ENCODE results near the gene FXR1. TPM values are rescaled to one million over a fixed set of nuclear protein-coding genes. Genes with fewer than 3 reads are reported as not detected.
"Not testable (repeated sequence)": the region's sequence is repeated elsewhere in the genome, so short reads cannot be mapped to it uniquely, and the experiment has no call there.

The FXR1 gene
- polyA plus RNA-seq, 2 donors, result 32.8 to 41.9 TPM

DNA sequence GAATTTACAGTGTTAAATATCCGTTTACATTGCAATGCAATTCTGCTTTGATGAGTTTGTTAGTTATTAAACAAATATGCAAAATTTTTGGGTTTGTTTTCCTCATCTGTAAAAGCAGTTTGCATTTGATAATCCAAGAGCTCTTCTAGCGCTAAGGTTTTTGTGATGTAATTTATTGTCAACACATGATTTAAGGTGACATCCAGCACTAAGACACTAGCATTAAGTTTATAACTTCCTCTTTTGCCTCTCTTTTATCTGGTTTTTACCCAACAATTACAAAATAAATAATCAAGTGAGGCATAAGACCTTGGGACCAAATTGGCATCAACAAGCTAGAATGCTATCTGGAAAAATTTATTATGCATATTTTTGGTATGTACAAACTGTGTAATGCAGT is 78.0 kb downstream of the FXR1 start:
- Histone ChIP-seq H3K36me3 (ENCODE audit: control insufficient read depth in 2 of 2, insufficient read depth in 2 of 2, low read length in 1 of 2) (no peaks in the 10 kb centered on the region), H3K4me3 (ENCODE audit: low read depth in 1 of 2, low read length in 2 of 2) (peak overlapping the region in 1 of 2 donors; percentile 80), H3K27me3 (ENCODE audit: control insufficient read depth in 1 of 2, insufficient read depth in 2 of 2, low read length in 2 of 2) (no peaks in the 10 kb centered on the region), H3K9me3 (ENCODE audit: control insufficient read depth in 2 of 2, insufficient read depth in 1 of 2, low read depth in 1 of 2, low read length in 1 of 2) (no peaks in the 10 kb centered on the region), H3K27ac (ENCODE audit: low read depth in 2 of 2, low read length in 1 of 2) (no peak overlapping the region), H3K4me1 (ENCODE audit: control insufficient read depth in 2 of 2, insufficient read depth in 2 of 2, low read length in 1 of 2) (no peaks in the 10 kb centered on the region)
- 20 to 21% methylated on average over 2 of the region's 2 CpGs for WGBS, 2 donors

DNA sequence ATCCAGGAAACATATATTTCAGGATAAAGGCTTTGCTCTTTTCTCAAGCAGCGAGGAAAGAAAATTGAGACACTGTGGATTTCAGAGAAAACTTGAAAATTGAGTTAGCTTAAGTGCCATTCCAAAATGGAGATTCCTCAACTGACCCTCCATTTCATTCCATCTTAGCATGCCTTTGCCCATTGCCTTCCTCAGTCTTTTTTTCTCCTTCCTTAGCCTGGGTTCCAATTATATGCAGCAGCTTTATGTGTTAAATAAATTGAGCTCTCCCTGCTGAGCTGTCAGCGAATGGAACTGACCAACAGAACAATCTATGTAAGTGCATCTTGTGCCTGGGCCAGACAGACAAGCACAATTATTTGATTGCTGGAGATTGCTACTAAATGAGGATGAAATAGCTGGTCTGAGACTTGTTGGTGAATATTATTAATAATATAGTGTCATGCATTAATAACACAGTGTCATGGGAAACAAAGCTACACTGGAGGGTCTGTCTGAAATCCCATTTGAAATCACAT is 84.0 kb downstream of the FXR1 start:
- Histone ChIP-seq H3K36me3 (ENCODE audit: control insufficient read depth in 2 of 2, insufficient read depth in 2 of 2, low read length in 1 of 2) (no peaks in the 10 kb centered on the region), H3K27ac (ENCODE audit: low read depth in 2 of 2, low read length in 1 of 2) (no peak overlapping the region), H3K4me1 (ENCODE audit: control insufficient read depth in 2 of 2, insufficient read depth in 2 of 2, low read length in 1 of 2) (no peaks in the 10 kb centered on the region), H3K27me3 (ENCODE audit: control insufficient read depth in 1 of 2, insufficient read depth in 2 of 2, low read length in 2 of 2) (no peaks in the 10 kb centered on the region), H3K9me3 (ENCODE audit: control insufficient read depth in 2 of 2, insufficient read depth in 1 of 2, low read depth in 1 of 2, low read length in 1 of 2) (no peaks in the 10 kb centered on the region), H3K4me3 (ENCODE audit: low read depth in 1 of 2, low read length in 2 of 2) (no peak overlapping the region)
- WGBS, 2 donors, result 89 to 94% methylated on average over 2 of the region's 2 CpGs

DNA sequence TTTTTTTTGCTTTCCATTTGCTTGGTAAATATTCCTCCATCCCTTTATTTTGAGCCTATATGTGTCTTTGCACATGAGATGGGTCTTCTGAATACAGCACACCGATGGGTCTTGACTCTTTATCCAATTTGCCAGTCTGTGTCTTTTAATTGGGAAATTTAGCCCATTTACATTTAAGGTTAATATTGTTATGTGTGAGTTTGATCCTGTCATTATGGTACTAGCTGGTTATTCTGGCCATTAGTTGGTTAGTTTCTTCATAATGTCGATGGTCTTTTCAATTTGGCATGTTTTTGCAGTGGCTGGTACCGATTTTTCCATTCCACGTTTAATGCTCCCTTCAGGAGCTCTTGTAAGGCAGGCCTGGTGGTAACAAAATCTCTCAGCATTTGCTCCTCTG is 89.9 kb downstream of the FXR1 start:
- H3K36me3 ChIP-seq (ENCODE audit: control insufficient read depth in 2 of 2, insufficient read depth in 2 of 2, low read length in 1 of 2); H3K27me3 ChIP-seq (ENCODE audit: control insufficient read depth in 1 of 2, insufficient read depth in 2 of 2, low read length in 2 of 2): not testable (repeated sequence)
- 84 to 87% methylated on average over 4 of the region's 4 CpGs for WGBS, 2 donors

DNA sequence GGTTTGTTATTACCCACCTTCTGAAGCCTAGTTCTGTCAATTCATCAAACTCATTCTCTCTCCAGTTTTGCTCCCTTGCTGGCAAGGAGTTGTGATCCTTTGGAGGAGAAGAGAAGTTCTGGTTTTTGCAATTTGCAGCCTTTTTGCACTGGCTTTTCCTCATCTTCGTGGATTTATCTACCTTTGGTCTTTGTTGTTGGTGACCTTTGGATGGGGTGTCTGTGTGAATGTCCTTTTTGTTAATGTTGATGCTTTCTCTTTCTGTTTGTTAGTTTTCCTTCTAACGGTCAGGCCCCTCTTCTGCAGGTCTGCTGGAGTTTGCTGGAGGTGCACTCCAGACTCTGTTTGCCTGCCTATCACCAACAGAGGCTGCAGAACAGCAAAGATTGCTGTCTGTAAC is 91.0 kb downstream of the FXR1 start:
- not testable (repeated sequence) for H3K27me3 ChIP-seq (ENCODE audit: control insufficient read depth in 1 of 2, insufficient read depth in 2 of 2, low read length in 2 of 2); H3K27ac ChIP-seq (ENCODE audit: low read depth in 2 of 2, low read length in 1 of 2); H3K9me3 ChIP-seq (ENCODE audit: control insufficient read depth in 2 of 2, insufficient read depth in 1 of 2, low read depth in 1 of 2, low read length in 1 of 2); H3K36me3 ChIP-seq (ENCODE audit: control insufficient read depth in 2 of 2, insufficient read depth in 2 of 2, low read length in 1 of 2); H3K4me3 ChIP-seq (ENCODE audit: low read depth in 1 of 2, low read length in 2 of 2); H3K4me1 ChIP-seq (ENCODE audit: control insufficient read depth in 2 of 2, insufficient read depth in 2 of 2, low read length in 1 of 2)
- 50 to 53% methylated on average over 2 of the region's 2 CpGs for WGBS, 2 donors

More for the DNA sequence above, 89.9 kb downstream of the FXR1 start:
- H3K4me3 ChIP-seq (ENCODE audit: low read depth in 1 of 2, low read length in 2 of 2); H3K27ac ChIP-seq (ENCODE audit: low read depth in 2 of 2, low read length in 1 of 2); H3K4me1 ChIP-seq (ENCODE audit: control insufficient read depth in 2 of 2, insufficient read depth in 2 of 2, low read length in 1 of 2); H3K9me3 ChIP-seq (ENCODE audit: control insufficient read depth in 2 of 2, insufficient read depth in 1 of 2, low read depth in 1 of 2, low read length in 1 of 2): not testable (repeated sequence)

DNA sequence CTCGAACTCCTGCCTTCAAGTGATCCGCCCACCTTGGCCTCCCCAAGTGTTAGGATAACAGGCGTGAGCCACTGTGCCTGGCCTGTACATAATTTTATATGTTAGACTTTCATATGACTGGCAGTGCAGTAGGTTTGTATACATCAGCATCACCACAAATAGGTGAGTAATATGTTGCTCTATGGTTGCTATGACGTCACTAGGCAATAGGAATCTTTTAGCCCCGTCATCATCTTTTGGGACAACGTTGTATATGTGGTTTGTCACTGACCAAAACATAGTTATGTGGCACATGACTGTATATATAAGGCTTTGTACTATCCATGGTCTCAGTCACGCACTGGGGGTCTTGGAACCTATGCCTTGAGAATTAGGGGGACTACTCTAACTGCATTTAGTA is 94.1 kb downstream of the FXR1 start:
- Histone ChIP-seq H3K9me3 (ENCODE audit: control insufficient read depth in 2 of 2, insufficient read depth in 1 of 2, low read depth in 1 of 2, low read length in 1 of 2) (no peaks in the 10 kb centered on the region), H3K4me3 (ENCODE audit: low read depth in 1 of 2, low read length in 2 of 2) (no peak overlapping the region), H3K27ac (ENCODE audit: low read depth in 2 of 2, low read length in 1 of 2) (no peak overlapping the region), H3K36me3 (ENCODE audit: control insufficient read depth in 2 of 2, insufficient read depth in 2 of 2, low read length in 1 of 2) (no peaks in the 10 kb centered on the region), H3K27me3 (ENCODE audit: control insufficient read depth in 1 of 2, insufficient read depth in 2 of 2, low read length in 2 of 2) (no peaks in the 10 kb centered on the region), H3K4me1 (ENCODE audit: control insufficient read depth in 2 of 2, insufficient read depth in 2 of 2, low read length in 1 of 2) (no peaks in the 10 kb centered on the region)
- 84 to 87% methylated on average over 7 of the region's 7 CpGs for WGBS, 2 donors

DNA sequence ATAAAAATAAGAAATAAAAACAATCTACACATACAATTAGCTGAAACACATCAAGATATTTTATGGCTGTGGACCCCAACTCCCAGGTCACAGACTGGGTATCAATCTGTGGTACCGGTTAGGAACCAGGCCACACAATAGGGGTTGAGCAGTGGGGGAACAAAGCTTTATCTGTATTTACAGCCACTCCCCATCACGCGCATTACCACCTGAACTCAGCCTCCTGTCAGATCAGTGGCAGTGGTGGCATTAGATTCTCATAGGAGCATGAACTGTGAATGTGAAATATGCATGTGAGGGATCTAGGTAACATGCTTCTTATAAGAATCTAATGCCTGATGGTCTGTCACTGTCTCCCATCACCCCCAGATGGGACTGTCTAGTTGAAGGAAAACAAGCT is 94.8 kb downstream of the FXR1 start:
- Histone ChIP-seq H3K36me3 (ENCODE audit: control insufficient read depth in 2 of 2, insufficient read depth in 2 of 2, low read length in 1 of 2) (no peaks in the 10 kb centered on the region), H3K4me3 (ENCODE audit: low read depth in 1 of 2, low read length in 2 of 2) (no peak overlapping the region), H3K4me1 (ENCODE audit: control insufficient read depth in 2 of 2, insufficient read depth in 2 of 2, low read length in 1 of 2) (no peaks in the 10 kb centered on the region), H3K27ac (ENCODE audit: low read depth in 2 of 2, low read length in 1 of 2) (no peak overlapping the region), H3K27me3 (ENCODE audit: control insufficient read depth in 1 of 2, insufficient read depth in 2 of 2, low read length in 2 of 2) (no peaks in the 10 kb centered on the region), H3K9me3 (ENCODE audit: control insufficient read depth in 2 of 2, insufficient read depth in 1 of 2, low read depth in 1 of 2, low read length in 1 of 2) (no peaks in the 10 kb centered on the region)
- 90 to 93% methylated on average over 3 of the region's 3 CpGs for WGBS, 2 donors

DNA sequence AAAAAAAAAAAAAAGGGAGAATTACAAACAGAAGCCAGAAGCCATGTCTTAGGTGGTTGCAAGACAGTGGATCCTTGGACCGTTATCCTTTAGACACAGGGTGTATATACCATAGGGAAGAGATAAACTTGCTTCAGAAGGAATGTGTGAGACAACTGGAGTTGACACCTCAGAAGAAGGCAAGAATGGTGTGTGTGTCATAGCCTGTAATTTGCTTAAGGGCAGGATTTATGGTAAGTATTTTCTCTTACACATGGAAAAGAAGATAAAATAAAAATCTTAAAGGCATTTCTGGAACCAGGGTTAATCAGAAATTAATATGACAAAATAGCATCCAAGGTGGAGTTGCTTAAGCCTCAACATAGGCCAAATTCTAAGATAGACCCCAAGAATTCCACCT is 96.3 kb downstream of the FXR1 start:
- no peaks in the 10 kb centered on the region for H3K4me1 ChIP-seq (ENCODE audit: control insufficient read depth in 2 of 2, insufficient read depth in 2 of 2, low read length in 1 of 2)
- H3K36me3 ChIP-seq (ENCODE audit: control insufficient read depth in 2 of 2, insufficient read depth in 2 of 2, low read length in 1 of 2), result no peaks in the 10 kb centered on the region
- WGBS, 2 donors, result 65 to 73% methylated on average over 1 of the region's 1 CpG
- H3K9me3 ChIP-seq (ENCODE audit: control insufficient read depth in 2 of 2, insufficient read depth in 1 of 2, low read depth in 1 of 2, low read length in 1 of 2), result no peaks in the 10 kb centered on the region
- H3K27me3 ChIP-seq (ENCODE audit: control insufficient read depth in 1 of 2, insufficient read depth in 2 of 2, low read length in 2 of 2), result no peaks in the 10 kb centered on the region
- H3K27ac ChIP-seq (ENCODE audit: low read depth in 2 of 2, low read length in 1 of 2), result no peak overlapping the region
- no peak overlapping the region for H3K4me3 ChIP-seq (ENCODE audit: low read depth in 1 of 2, low read length in 2 of 2)

DNA sequence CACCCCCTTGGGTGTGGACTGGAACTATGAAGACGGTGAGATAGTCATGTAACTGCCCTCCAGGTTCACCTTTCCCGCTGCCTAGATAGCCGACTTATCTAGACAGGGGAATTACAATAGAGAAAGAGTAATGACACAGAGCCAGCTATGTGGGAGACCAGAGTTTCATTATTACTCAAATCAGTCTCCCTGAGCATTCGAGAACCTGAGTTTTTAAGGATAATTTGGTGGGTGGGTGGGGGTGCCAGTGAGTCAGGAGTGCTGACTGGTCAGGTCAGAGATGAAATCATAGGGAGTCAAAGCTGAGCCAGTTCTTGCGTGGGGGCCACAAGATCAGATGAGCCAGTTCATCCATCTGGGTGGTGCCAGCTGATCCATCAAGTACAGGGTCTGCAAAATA is 96.8 kb downstream of the FXR1 start:
- WGBS, 2 donors, result 68 to 74% methylated on average over 5 of the region's 5 CpGs
- Histone ChIP-seq H3K27me3 (ENCODE audit: control insufficient read depth in 1 of 2, insufficient read depth in 2 of 2, low read length in 2 of 2) (no peaks in the 10 kb centered on the region), H3K27ac (ENCODE audit: low read depth in 2 of 2, low read length in 1 of 2) (no peak overlapping the region), H3K36me3 (ENCODE audit: control insufficient read depth in 2 of 2, insufficient read depth in 2 of 2, low read length in 1 of 2) (no peaks in the 10 kb centered on the region), H3K4me3 (ENCODE audit: low read depth in 1 of 2, low read length in 2 of 2) (no peak overlapping the region), H3K9me3 (ENCODE audit: control insufficient read depth in 2 of 2, insufficient read depth in 1 of 2, low read depth in 1 of 2, low read length in 1 of 2) (no peaks in the 10 kb centered on the region), H3K4me1 (ENCODE audit: control insufficient read depth in 2 of 2, insufficient read depth in 2 of 2, low read length in 1 of 2) (no peaks in the 10 kb centered on the region)

DNA sequence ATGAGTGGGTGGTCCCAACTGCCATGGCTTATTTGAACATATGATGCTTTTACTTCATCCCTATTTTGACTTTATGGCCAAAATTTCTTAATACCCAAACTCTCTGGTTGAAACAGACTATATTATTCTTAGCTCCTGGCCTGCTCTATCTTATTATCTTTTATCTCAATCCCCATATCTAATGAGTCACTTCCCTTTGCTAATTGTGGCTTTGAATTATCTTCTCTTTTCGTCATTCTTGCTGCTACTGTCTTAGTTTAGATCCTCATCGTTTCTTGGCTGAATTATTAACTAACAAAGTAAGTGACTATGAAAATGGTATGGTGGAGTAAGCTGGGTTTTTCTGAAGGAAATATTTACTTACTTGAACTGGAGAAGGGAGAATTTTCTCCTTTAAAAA is 105.2 kb downstream of the FXR1 start:
- Histone ChIP-seq H3K4me1 (ENCODE audit: control insufficient read depth in 2 of 2, insufficient read depth in 2 of 2, low read length in 1 of 2) (no peaks in the 10 kb centered on the region), H3K36me3 (ENCODE audit: control insufficient read depth in 2 of 2, insufficient read depth in 2 of 2, low read length in 1 of 2) (no peaks in the 10 kb centered on the region), H3K9me3 (ENCODE audit: control insufficient read depth in 2 of 2, insufficient read depth in 1 of 2, low read depth in 1 of 2, low read length in 1 of 2) (no peaks in the 10 kb centered on the region), H3K4me3 (ENCODE audit: low read depth in 1 of 2, low read length in 2 of 2) (no peak overlapping the region), H3K27ac (ENCODE audit: low read depth in 2 of 2, low read length in 1 of 2) (no peak overlapping the region), H3K27me3 (ENCODE audit: control insufficient read depth in 1 of 2, insufficient read depth in 2 of 2, low read length in 2 of 2) (no peaks in the 10 kb centered on the region)
- 68 to 70% methylated on average over 2 of the region's 2 CpGs for WGBS, 2 donors

DNA sequence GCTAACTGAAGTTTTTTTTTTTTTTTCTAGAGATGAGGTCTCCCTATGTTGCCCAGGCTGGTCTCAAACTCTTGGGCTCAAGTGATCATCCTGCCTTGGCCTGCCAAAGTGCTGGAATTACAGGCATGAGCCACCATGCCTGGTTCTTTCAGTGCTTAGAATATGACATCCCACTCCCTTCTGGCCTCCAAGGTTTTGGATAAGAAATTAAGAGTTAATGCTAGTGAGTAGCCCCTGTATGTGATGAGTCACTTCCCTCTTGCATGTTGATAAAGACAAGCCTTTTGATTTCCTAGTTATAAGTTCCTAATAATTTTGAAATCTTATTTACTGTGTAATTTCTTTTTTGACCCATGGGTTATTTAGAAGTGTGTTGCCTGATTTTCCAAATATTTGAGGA is 112.7 kb downstream of the FXR1 start:
- Histone ChIP-seq H3K4me1 (ENCODE audit: control insufficient read depth in 2 of 2, insufficient read depth in 2 of 2, low read length in 1 of 2) (no peaks in the 10 kb centered on the region), H3K27me3 (ENCODE audit: control insufficient read depth in 1 of 2, insufficient read depth in 2 of 2, low read length in 2 of 2) (no peaks in the 10 kb centered on the region)

More for the DNA sequence above, 112.7 kb downstream of the FXR1 start:
- Histone ChIP-seq H3K4me3 (ENCODE audit: low read depth in 1 of 2, low read length in 2 of 2) (no peak overlapping the region), H3K27ac (ENCODE audit: low read depth in 2 of 2, low read length in 1 of 2) (no peak overlapping the region), H3K36me3 (ENCODE audit: control insufficient read depth in 2 of 2, insufficient read depth in 2 of 2, low read length in 1 of 2) (no peaks in the 10 kb centered on the region), H3K9me3 (ENCODE audit: control insufficient read depth in 2 of 2, insufficient read depth in 1 of 2, low read depth in 1 of 2, low read length in 1 of 2) (no peaks in the 10 kb centered on the region)

All from esophagus (tissue), 2 donors.